ENCODE results near the gene GRID1.
"Not testable (repeated sequence)": the region's sequence is repeated elsewhere in the genome, so short reads cannot be mapped to it uniquely, and the experiment has no call there.

Gene GRID1

DNA sequence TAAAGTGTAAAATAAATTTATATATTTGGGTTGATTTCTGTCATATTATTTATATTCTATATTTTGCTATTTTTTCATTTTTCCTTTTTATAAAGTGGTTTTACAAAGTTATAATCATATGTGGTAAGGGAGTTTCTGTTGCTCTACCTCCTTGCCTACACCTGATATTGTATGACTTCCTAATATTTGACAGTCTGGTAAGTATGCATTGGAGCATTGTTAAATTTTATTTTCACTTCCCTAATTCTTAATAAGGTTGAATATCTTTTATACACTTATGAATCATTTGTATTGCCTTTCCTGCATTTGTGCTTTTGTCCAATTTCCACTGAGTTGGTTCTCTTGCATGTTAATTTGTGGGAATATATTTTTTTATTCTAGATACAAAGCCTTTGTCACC lies 492.4 kb downstream of the GRID1 start:
- DNase-seq (ENCODE audit: low read depth in 2 of 2), result no peak

DNA sequence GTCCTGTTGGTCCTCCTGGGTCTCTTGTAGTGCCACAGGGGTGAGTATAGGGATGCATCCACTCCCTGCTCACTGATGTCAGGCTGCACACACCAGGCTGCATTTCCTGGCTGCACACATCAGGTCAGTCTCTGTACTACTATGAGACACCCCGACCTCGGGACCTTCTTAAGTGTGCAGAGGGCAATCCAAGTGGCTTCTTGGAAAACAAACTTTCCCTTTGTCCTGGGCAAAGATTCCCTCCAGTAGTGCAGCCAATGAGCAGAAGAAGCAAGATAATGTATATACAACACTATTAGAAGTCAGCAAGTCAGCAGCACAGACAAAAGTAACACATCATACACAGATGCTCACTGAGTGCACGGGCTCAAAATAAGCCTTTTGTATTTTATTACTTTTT lies 493.5 kb downstream of the GRID1 start:
- no peak for DNase-seq (ENCODE audit: low read depth in 2 of 2)

DNA sequence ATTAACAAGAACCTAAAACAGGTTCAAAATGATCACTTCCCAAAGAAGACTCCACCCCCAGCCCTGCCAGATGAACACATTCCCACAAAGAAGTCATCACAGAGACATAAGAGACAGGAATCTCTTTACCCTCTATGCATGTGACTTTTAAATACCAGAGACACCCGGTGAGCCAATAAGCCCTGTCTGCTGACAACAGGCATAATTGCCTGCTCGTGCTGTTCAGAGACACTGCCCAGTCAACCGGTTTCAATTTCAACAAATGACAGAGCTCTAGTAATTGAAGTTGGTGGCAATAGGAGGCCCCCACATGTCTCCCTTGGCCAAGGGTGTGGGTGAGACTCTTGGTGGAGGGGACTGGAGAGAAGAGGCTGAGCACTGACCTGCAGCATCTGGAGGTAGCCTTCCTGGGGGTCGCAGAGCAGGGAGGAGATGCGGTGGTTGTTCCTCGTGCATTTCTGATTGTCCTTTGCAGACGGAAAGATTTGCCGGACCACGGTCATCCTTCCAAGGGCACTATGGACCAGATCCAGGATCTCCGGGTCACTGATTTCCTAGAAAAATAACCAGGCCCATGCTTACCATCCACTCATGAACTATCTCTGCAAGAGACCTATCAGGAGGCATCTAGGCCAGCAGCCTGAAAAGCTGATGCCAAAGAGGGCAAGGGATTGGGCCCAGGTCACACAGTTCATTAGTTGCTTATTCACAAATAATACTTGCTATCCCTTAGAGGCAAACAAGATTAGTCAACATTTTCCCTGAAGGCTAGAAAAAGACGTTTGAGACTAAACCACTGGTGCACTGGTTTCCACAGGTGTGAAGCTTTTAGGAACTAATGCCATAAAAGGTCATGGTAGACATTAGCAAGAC lies 497.7 kb downstream of the GRID1 start:
- DNase-seq (ENCODE audit: low read depth in 2 of 2), result no peak

DNA sequence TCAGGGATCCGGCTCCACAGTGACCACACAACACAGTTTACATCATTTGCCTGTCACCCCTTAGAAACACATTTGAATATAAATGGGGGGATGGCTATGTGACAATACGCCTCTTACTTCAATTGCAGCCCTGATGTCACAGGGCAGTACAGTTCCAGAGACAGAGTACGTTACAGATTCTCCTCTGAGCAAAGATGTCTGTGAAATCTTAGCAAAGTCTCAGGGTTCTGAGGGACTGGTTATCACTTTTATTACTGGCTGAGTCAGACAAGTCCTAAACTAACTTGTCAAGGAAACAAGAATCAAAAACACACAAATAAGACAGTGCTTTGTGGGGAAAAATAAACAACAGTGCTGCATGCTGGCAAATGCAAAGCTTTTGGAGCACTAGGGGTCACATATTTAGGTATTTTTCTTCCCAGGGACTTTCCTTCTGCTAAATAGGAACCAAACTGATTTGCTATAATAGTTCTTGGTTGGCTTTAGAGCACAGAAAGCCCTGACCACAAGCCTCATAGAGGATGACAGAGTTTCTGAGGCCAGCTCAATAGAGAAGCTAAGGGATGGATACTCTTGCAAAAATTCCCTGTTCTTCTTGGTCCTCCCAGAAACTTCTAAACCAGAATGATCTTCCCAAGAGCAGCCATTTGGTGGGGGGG lies 501.6 kb downstream of the GRID1 start:
- DNase-seq (ENCODE audit: low read depth in 2 of 2), result no peak

- DNase-seq (ENCODE audit: low read depth in 2 of 2), result no peak
Measured at GRCh38 chr10:85864173-85864549, 502.4 kb downstream of the GRID1 start.

DNA sequence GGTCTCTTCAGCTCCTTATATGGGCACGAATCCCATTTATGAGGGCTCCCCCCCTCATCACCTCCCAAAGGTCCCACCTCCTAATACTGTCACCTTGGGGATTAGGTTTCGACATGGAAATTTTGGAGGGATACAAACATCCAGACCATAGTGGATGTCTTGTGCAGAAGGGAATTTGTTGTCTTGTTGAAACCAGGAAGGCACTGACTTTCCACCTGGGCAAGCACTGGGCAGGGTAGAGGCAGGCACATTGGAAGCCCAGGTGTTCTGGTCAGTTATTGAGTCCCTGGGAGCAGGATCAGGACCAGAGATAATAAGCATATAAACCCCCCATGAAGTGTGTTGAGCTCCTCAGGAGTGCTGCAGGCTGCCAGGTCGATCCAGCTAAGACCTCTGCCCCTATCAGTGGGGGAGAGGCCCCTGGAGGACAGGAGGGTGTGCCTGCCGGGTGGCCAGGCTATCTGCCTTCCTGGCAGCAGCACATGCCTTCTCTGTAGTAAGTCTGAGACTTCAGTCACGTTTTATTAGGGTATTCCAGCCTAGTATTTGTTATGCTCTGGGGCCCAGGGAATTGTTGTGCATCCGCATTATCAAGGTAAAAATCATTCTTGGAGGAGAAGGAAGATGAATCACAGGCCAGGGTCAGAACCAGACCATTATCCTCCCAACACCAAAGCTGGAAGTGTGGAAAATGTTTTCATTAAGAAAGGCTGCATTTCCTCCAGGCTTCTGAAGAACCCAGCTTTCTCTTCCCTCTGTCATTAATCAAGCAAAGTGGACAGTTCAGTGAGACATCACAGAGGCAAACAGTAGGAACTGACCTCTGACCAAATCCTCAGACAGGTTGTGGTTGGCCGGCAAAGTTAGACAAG lies 503.1 kb downstream of the GRID1 start:
- DNase-seq (ENCODE audit: low read depth in 2 of 2), result no peak

DNA sequence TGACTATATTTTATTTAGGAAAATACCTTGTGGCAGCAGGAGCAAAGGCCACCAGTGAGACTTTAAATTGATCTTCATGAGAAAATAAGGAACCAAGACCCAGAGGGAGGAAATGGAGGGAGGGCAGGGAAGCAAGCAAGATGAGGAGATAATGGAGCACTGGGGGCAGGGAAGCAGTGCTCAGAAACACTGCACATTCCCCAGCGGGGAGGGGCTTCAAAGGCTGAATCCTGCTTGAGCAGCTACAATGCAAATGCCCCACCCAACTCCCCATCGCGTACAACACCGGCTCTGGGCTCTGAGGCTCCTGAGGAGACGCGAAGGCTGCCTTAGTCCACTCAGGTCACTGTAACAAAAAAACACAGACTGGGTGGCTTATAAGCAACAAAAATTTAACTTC lies 503.8 kb downstream of the GRID1 start:
- no peak for DNase-seq (ENCODE audit: low read depth in 2 of 2)

GRCh38 chr10:85861513-85862197 lies 504.9 kb downstream of the GRID1 start:
- no peak for DNase-seq (ENCODE audit: low read depth in 2 of 2)

GRCh38 chr10:85859859-85860258 lies 506.7 kb downstream of the GRID1 start:
- no peak for DNase-seq (ENCODE audit: low read depth in 2 of 2)

DNA sequence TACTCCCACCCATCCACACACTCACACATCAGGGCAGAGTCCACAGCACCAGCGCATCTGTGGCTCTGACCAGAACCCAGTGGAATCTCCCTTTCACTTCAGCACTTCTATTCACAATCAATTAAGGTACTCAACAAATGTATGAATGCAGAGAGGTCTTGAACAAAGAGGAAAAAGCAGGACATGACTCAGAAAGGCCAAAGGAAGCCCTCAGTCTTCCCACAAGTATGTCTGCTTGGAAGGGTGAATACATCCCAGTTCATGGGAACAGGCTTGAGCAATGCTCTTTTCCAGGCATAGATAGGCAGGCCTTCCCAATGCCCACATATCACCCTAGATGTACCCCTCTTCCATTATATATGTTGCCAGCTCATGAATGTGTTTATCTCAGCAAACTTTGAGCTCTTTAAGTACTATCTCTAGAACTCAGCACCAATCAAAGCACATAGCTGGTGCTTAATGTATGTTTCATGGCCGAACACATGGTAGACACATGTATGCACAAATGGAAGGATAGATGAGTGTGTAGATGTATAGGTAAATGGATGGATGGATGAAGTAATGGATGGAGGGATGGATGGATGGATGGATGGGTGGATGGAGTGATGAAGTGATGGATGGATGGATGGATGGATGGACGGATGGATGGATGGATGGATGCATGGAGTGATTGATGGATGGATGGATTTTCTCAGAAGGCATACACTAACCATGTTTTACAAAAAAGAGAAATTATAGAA lies 507.6 kb downstream of the GRID1 start:
- DNase-seq (ENCODE audit: low read depth in 2 of 2), result no peak

- no peak for DNase-seq (ENCODE audit: low read depth in 2 of 2)
Measured at GRCh38 chr10:85857791-85858190, 508.8 kb downstream of the GRID1 start.

- DNase-seq (ENCODE audit: low read depth in 2 of 2), result no peak
Measured at GRCh38 chr10:85857305-85857704, 509.3 kb downstream of the GRID1 start.

- DNase-seq (ENCODE audit: low read depth in 2 of 2), result no peak
Measured at GRCh38 chr10:85851934-85852333, 514.7 kb downstream of the GRID1 start.

DNA sequence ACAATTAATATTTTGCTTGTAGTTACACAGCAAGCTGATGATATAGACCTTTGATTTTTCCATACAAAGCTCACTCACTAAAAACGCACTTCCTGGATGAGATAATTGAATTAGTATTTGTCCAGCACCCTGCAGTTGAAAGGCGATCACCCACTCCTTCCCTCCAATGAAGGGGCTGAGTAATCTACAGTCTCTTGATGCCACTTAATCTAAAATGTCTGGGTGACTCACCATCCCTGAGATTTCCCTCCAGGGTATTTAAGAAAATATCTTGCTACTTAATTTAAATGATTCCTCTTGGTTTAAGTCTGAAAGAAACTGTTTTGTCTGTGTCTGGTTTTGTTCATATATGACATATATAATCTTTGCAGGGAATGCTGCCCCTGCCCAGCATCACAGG lies 515.3 kb downstream of the GRID1 start:
- DNase-seq (ENCODE audit: low read depth in 2 of 2), result no peak

DNA sequence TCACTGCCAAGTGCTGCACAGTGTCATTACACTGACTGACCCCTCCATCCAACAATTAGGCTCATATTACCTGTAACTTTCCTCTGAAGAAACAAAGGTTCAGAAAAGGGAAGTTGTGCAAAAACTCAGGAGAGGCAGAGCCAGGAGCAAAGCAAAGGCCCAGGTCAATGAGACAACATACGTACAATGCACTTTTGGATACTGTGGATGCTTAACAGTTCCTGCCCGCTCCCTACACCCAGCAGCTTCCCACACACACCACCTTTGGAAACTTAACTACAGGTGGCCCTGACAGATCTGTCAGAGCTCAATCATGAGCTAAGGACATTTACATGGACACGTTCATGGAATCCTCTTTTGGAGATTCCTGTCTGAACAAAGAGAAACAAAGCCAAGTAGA lies 515.9 kb downstream of the GRID1 start:
- no peak for DNase-seq (ENCODE audit: low read depth in 2 of 2)

DNA sequence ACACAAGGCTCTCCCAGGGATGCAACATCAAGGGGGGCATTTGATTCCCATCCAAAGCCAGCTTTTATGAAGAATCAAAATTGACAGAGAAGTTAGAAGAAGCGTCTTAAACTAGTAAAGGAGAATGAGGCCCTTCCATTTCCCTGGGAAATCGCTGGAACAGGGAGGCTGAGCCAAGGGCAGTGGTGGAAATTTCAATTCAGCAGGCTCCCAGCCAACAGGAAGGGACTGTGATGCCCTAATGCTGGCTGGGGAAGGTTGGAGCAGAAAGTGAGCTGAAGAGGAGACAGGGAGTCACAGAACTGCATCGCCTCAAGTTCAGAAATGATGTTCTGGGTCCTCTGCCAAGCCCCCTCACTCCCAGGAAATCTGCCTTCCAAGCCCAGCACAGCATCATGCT lies 517.3 kb downstream of the GRID1 start:
- no peak for DNase-seq (ENCODE audit: low read depth in 2 of 2)

DNA sequence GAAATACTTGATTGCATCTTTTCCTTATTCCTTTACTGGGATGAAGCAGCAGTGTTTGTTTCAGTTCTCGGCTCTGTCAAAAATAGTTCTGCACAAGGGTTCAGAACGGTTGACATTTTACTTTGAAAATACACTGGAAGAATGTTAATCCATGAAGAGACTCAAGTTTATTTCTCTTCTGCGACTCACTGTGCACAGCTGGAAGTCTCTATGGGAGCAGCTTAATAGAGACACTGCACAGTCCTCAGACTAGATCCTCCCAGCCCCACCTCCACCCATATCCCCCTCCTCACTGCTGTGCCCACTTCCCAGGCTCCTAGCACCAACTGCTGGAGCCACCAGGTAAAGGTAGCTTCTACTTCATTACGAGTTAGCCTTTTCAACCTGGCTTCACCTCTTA lies 517.8 kb downstream of the GRID1 start:
- DNase-seq (ENCODE audit: low read depth in 2 of 2), result no peak

DNA sequence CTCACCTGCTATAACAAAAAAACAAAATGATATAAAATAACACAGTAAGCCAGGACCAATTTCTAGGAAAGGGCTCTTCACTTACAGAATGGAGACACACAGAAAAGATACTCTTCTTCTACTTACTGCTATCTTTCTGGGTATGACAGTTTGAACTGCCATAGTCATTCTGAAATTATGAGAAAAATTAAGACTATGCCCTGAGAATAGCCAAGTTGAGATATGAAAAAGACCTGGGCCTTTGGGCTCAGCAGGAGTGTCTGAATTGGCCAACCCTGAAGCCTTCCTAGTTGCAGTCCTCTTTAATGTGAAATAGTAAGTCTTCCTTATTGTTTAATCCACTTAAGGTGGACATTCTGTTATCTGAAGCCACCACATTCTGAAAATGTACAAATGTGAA lies 519.5 kb downstream of the GRID1 start:
- DNase-seq (ENCODE audit: low read depth in 2 of 2), result no peak

DNA sequence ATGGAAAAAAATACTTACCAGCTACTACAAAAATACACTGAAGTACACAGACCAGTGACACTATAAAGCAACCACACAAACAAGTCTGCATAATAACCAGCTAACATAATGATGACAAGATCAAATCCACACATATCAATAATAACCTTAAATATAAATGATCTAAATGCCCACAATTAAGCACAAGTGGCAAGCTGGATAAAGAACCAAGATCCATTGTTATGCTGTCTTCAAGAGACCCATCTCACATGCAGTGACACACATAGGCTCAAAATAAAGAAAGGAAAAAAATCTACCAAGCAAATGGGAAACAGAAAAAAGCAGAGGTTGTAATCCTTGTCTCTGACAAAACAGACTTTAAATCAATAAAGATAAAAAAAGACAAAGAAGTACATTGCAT lies 527.9 kb downstream of the GRID1 start:
- DNase-seq (ENCODE audit: low read depth in 2 of 2), result not testable (repeated sequence)

DNA sequence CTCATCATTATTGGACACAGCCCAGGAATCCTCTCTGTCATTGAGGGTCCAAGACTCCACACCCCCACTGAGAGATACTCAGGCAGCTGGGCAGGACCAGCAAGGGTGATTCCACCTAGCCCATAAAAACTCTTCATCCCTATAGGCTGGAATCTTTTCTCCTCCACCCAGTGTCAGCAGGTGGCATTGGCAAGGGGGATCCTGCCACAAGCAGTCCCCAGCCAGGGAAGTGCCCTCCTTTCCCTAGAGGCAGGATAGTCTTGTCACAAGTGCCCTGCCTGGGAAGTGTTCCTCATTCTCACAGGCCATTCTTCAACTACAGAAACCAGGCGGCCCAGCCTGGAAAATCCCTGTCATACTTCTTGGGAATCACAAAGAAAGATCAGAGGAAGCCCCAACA lies 533.6 kb downstream of the GRID1 start:
- DNase-seq (ENCODE audit: low read depth in 2 of 2), result no peak

GRCh38 chr10:85831422-85831821 lies 535.2 kb downstream of the GRID1 start:
- DNase-seq (ENCODE audit: low read depth in 2 of 2), result no peak
